DOHH2 (cell line): ENCODE data around the gene ST6GALNAC1.

Experiments used
- H3F3A ChIP-seq: fragments of 200-600 bp; sonication (generic), shearing (Covaris generic); 2 replicates; pipeline ENCODE4 v1.6.0; 2016; ENCODE audit warnings: antibody characterized with exemption, mild to moderate bottlenecking; ENCODE audit not compliant: control insufficient read depth, insufficient read depth
- H3K27ac ChIP-seq: fragments of 200-600 bp; sonication (generic); 2 replicates; pipeline ENCODE4 v1.5.1; 2014; ENCODE audit warnings: low read depth, mild to moderate bottlenecking, low read length, moderate library complexity
- H3K27me3 ChIP-seq: fragments of 200-600 bp; sonication (generic); 2 replicates; pipeline ENCODE4 v1.6.1; 2014; ENCODE audit warnings: mild to moderate bottlenecking, low read length, mixed read lengths; ENCODE audit not compliant: control insufficient read depth
- H3K36me3 ChIP-seq: fragments of 200-600 bp; sonication (generic); 2 replicates; pipeline ENCODE4 v1.6.1; 2014; ENCODE audit warnings: mild to moderate bottlenecking, low read length, moderate library complexity, mixed read lengths; ENCODE audit not compliant: control insufficient read depth
- H3K4me1 ChIP-seq: fragments of 200-600 bp; sonication (generic); 2 replicates; pipeline ENCODE4 v1.6.1; 2014; ENCODE audit warnings: mild to moderate bottlenecking, low read length, mixed read lengths; ENCODE audit not compliant: control insufficient read depth
- H3K4me2 ChIP-seq: fragments of 200-600 bp; sonication (generic); 2 replicates; pipeline ENCODE4 v1.6.0; 2014; ENCODE audit warnings: mild to moderate bottlenecking, low read length, moderate library complexity
- H3K4me3 ChIP-seq: fragments of 200-600 bp; sonication (generic); 2 replicates; pipeline ENCODE4 v1.5.1; 2014; ENCODE audit warnings: mild to moderate bottlenecking, low read length, mixed read lengths
- H3K79me2 ChIP-seq: fragments of 200-600 bp; sonication (generic); 2 replicates; pipeline ENCODE4 v1.6.1; 2014; ENCODE audit warnings: mild to moderate bottlenecking, low read length, mixed read lengths; ENCODE audit not compliant: control insufficient read depth
- H3K9me2 ChIP-seq: fragments of 200-600 bp; sonication (generic); replicated peaks from 2 replicates; pipeline ENCODE4 v1.6.1; 2014; ENCODE audit warnings: mild to moderate bottlenecking, low read length, mixed read lengths; ENCODE audit not compliant: control insufficient read depth
- H3K9me3 ChIP-seq: fragments of 200-600 bp; sonication (generic); 2 replicates; pipeline ENCODE4 v1.6.1; 2014; ENCODE audit warnings: antibody characterized with exemption, low read length, mixed read lengths; ENCODE audit not compliant: control insufficient read depth, insufficient read depth
- H4K20me1 ChIP-seq: fragments of 200-600 bp; sonication (generic); 2 replicates; pipeline ENCODE4 v1.6.0; 2014; ENCODE audit warnings: low read depth, mild to moderate bottlenecking, antibody characterized with exemption, low read length, moderate library complexity; ENCODE audit not compliant: control insufficient read depth, insufficient read depth
- EZH2phosphoT487 ChIP-seq: fragments of 200-600 bp; sonication (generic); IDR thresholded peaks from 2 replicates; pipeline ENCODE4 v1.6.1; 2017; ENCODE audit warnings: borderline replicate concordance, mild to moderate bottlenecking, antibody characterized with exemption, low read length, moderate library complexity, mixed read lengths
- TF ChIP-seq, protein P1 (sequence below): fragments of 200-600 bp; sonication (generic); IDR thresholded peaks from one replicate; pipeline ENCODE4 v1.5.1; 2014; ENCODE audit warnings: antibody characterized with exemption, mild to moderate bottlenecking, low read depth, low read length; ENCODE audit not compliant: poor library complexity, severe bottlenecking

The ST6GALNAC1 gene

DNA sequence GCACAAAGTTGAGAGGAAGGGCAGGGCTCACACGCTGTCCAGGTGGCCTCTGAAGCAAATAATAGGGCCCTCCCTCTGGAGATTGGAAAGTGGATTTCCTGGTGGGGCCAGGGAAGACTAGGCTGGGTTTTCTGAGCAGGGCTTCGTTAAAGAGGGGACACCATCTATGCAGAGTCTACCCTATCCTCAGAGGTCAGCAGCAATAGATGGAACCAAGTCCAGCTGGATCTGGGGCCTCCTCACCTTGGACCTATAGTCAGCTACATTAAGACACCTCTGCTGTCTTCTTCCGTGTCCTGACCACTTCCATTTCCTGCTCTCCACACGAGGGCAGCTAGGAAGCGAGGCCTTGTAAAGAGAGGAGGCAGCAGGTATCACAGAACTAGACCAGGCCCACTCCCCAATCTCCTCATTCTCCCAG, 14.7 kb upstream of the ST6GALNAC1 start:
- no peaks in the 10 kb centered on the region for H3K79me2 ChIP-seq

DNA sequence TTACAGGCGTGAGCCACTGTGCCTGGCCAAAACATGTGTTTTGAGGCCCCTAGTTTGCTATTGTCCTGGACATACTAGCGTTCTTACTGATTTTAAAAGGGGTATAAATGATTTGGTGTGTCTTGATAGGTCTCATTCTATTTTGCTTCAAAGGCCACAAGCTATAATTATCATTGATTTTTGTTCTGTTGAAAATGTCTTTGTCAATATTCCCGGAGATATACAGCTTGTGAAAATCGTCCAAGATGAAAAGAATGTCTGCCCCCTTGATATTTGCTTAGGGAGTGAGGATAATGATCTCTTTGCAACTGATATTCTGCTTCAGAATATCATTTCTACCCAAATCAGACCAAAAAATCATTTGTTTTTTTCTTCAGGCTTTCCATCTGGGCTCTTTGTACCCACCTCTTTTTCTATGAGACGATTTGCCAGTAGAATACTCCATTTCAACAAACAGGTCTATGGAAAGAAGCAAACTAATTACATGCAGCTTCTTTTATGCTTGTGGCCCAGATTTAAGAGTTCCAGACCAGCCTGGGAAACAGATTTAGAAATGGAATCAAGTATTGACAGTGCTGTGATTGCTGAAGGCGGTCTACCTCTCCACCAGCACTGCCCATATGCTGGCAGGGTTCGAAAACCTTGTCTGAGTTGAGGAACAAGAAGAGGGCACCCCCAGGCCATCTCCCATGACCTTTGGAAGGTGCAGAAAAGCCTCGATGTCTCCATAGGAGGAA, 14.1 kb upstream of the ST6GALNAC1 start:
- no peak for TF ChIP-seq EZH2phosphoT487
- TF ChIP-seq, protein P1, sequence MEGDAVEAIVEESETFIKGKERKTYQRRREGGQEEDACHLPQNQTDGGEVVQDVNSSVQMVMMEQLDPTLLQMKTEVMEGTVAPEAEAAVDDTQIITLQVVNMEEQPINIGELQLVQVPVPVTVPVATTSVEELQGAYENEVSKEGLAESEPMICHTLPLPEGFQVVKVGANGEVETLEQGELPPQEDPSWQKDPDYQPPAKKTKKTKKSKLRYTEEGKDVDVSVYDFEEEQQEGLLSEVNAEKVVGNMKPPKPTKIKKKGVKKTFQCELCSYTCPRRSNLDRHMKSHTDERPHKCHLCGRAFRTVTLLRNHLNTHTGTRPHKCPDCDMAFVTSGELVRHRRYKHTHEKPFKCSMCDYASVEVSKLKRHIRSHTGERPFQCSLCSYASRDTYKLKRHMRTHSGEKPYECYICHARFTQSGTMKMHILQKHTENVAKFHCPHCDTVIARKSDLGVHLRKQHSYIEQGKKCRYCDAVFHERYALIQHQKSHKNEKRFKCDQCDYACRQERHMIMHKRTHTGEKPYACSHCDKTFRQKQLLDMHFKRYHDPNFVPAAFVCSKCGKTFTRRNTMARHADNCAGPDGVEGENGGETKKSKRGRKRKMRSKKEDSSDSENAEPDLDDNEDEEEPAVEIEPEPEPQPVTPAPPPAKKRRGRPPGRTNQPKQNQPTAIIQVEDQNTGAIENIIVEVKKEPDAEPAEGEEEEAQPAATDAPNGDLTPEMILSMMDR, result no peak
- H3K79me2 ChIP-seq, result no peaks in the 10 kb centered on the region
- no peak overlapping the region for H3K4me3 ChIP-seq
- no peaks in the 10 kb centered on the region for H3F3A ChIP-seq
- H3K9me3 ChIP-seq, result no peaks in the 10 kb centered on the region
- H3K9me2 ChIP-seq, result no peaks in the 10 kb centered on the region
- no peaks in the 10 kb centered on the region for H3K4me1 ChIP-seq
- no peak overlapping the region for H3K27ac ChIP-seq
- no peak overlapping the region for H3K4me2 ChIP-seq
- no peaks in the 10 kb centered on the region for H3K36me3 ChIP-seq
- H4K20me1 ChIP-seq, result no peaks in the 10 kb centered on the region
- H3K27me3 ChIP-seq, result peaks cover 10% of the 10 kb centered on the region; the same call in 1 of the 2 replicates

More for the DNA sequence above, 14.7 kb upstream of the ST6GALNAC1 start:
- Histone ChIP-seq H3K4me3 (no peak overlapping the region), H3F3A (no peaks in the 10 kb centered on the region), H4K20me1 (no peaks in the 10 kb centered on the region), H3K9me3 (no peaks in the 10 kb centered on the region), H3K9me2 (no peaks in the 10 kb centered on the region), H3K4me1 (no peaks in the 10 kb centered on the region), H3K27me3 (peaks cover 10% of the 10 kb centered on the region; the same call in 1 of the 2 replicates), H3K36me3 (no peaks in the 10 kb centered on the region), H3K27ac (no peak overlapping the region), H3K4me2 (no peak overlapping the region)
- no peak for TF ChIP-seq EZH2phosphoT487
- TF ChIP-seq, protein P1, result no peak

DNA sequence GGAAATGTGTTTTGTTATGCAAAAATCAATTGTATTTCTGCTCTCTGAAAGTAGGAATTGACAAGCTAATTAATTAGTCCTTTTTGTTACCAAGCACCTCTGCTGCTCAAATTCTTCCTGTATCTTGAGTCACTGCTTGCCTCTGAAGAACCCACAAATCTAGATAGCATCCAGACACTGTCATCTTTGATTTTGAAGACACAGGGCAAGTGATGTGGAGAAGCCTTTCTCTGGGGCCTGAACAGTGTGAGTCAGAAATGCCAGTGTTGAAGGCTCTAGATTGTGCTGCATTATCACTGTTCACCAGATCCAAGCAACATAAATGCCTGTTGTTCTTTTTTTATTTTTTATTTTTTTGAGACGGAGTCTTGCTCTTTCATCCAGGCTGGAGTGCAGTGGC, 10.9 kb upstream of the ST6GALNAC1 start:
- H3K4me1 ChIP-seq, result no peaks in the 10 kb centered on the region
- no peaks in the 10 kb centered on the region for H4K20me1 ChIP-seq
- H3K36me3 ChIP-seq, result no peaks in the 10 kb centered on the region
- H3K9me2 ChIP-seq, result no peaks in the 10 kb centered on the region
- peaks cover 4% of the 10 kb centered on the region; the same call in 1 of the 2 replicates for H3K27me3 ChIP-seq
- TF ChIP-seq, protein P1, result no peak
- no peak for TF ChIP-seq EZH2phosphoT487
- H3K79me2 ChIP-seq, result no peaks in the 10 kb centered on the region
- no peak overlapping the region for H3K4me3 ChIP-seq
- H3K9me3 ChIP-seq, result no peaks in the 10 kb centered on the region
- H3K4me2 ChIP-seq, result no peak overlapping the region
- H3K27ac ChIP-seq, result no peak overlapping the region
- no peaks in the 10 kb centered on the region for H3F3A ChIP-seq
